G401.6 (cell line): Measurements from ENCODE around the gene ARV1.
"Not testable (repeated sequence)": the region's sequence is repeated elsewhere in the genome, so short reads cannot be mapped to it uniquely, and the experiment has no call there.

ENCODE experiments used
- FAIRE-seq: peaks from 2 replicates; lab custom pipeline; 2012; peaks lifted over from hg19 to GRCh38; lab: Jason Lieb, UNC

ARV1 gene

GRCh38 chr1:230976825-230977747, 1.8 kb upstream of the ARV1 start:
- FAIRE-seq: no peak

- FAIRE-seq: no peak
Observed at GRCh38 chr1:230977761-230978490, 968 bp upstream of the ARV1 start.

- no peak for FAIRE-seq
Observed at GRCh38 chr1:230979389-230979716, 459 bp downstream of the ARV1 start.

GRCh38 chr1:230979952-230980351, 1.1 kb downstream of the ARV1 start:
- FAIRE-seq: no peak

GRCh38 chr1:230982696-230983095, 3.8 kb downstream of the ARV1 start:
- no peak for FAIRE-seq

GRCh38 chr1:230983811-230984210, 4.9 kb downstream of the ARV1 start:
- FAIRE-seq: no peak

- not testable (repeated sequence) for FAIRE-seq
Observed at GRCh38 chr1:230984622-230985515, 6.0 kb downstream of the ARV1 start.

- no peak for FAIRE-seq
Observed at GRCh38 chr1:230985711-230986110, 6.8 kb downstream of the ARV1 start.

GRCh38 chr1:230986976-230987375, 8.1 kb downstream of the ARV1 start:
- FAIRE-seq: no peak

GRCh38 chr1:230987448-230987847, 8.6 kb downstream of the ARV1 start:
- no peak for FAIRE-seq

- no peak for FAIRE-seq
Observed at GRCh38 chr1:230992100-230992774, 13.3 kb downstream of the ARV1 start.

- FAIRE-seq: no peak
Observed at GRCh38 chr1:230994860-230995259, 16.0 kb downstream of the ARV1 start.

GRCh38 chr1:231000201-231000600, 21.3 kb downstream of the ARV1 start:
- no peak for FAIRE-seq

GRCh38 chr1:231000639-231001038, 21.7 kb downstream of the ARV1 start:
- FAIRE-seq: no peak

- FAIRE-seq: no peak
Observed at GRCh38 chr1:231001892-231002291, 23.0 kb downstream of the ARV1 start.

GRCh38 chr1:231007535-231007934, 28.6 kb downstream of the ARV1 start:
- not testable (repeated sequence) for FAIRE-seq

- no peak for FAIRE-seq
Observed at GRCh38 chr1:231011360-231011759, 32.5 kb downstream of the ARV1 start.

GRCh38 chr1:231011963-231012362, 33.1 kb downstream of the ARV1 start:
- no peak for FAIRE-seq

- FAIRE-seq: no peak
Observed at GRCh38 chr1:231013391-231014015, 34.6 kb downstream of the ARV1 start.

GRCh38 chr1:231016234-231016633, 37.3 kb downstream of the ARV1 start:
- FAIRE-seq: no peak

GRCh38 chr1:231016966-231017365, 38.1 kb downstream of the ARV1 start:
- FAIRE-seq: no peak
